GM21619 (cell line): ENCODE results near the gene GALNT15.

Experiments
- ATAC-seq: cut with Tn5 transposase; IDR thresholded peaks from one replicate; pipeline ENCODE4 v1.9.1; 2021; ENCODE audit not compliant: unreplicated experiment

GALNT15 gene

DNA sequence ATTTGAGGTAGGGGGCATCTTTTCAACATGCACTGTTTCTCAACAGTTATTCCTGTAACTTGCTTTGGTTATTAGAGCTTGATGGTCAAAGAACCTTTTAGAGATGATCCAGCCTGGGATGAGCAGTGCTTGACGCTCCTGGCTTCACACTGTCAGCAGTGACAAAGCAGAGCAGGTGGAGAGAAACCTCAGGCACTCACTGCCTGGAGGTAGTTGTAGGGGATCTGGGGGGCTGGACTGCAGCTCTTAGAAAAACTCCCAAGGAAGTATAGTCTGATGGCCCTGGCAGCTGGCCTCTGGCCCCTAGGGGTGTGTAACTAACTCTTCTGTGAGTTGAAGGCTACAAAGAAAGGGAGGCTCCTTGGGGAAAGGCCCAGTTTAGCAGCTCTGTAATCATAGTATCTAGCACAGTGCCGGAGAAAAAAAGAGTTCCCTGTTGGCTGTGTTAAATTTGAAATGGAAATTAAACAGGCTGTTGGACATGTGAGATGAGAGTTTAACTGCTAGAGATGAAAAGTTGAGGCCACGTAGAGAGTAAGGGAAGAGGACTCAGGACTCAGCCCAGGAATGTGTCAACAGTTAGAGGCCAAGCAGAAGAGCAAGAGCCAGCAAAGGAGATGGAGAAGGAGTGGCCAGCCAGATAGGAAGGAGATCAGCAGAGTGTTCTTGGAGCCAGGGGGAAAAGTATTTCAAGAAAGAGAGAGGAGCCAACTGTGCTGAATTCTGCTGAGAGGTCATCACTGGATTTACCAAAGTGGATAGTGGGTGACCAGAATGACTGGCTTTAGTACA, 104.7 kb downstream of the GALNT15 start:
- no peak for ATAC-seq

DNA sequence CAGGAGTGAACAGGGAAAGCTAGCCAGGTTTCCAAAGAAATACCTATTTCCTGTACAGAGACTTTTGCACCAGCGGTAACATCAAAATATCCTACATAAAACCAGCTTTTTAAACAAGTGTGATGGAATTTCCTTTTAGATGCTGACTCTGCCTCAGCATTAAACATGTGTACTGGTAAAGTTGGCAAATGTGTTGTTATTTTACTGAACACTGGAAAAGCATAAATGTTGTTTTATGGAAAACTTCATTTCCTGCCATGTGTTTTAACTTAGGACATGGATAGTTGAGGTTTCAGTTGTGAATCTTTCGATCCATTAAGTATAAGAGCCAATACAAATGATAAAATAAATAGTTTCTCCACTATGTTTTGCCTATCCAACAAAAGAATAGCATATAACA, 106.2 kb downstream of the GALNT15 start:
- no peak for ATAC-seq
